HL-60 (cell line): ENCODE measurements around the gene TERT.
"Not testable (repeated sequence)": the region's sequence is repeated elsewhere in the genome, so short reads cannot be mapped to it uniquely, and the experiment has no call there.

Source experiments
- DNase-seq, 2 experiments: peaks; one replicate each; pipeline ENCODE4 v3.0.0-alpha.2; 2010 to 2020; ENCODE audit warnings: low read depth in 1 of 2, low spot score in 1 of 2
- H3K27ac ChIP-seq: fragments of 250-450 bp; sonication (Bioruptor Pico); replicated peaks from 2 replicates; pipeline ENCODE4 v1.5.1; 2020; ENCODE audit warnings: mild to moderate bottlenecking, moderate library complexity
- H3K27me3 ChIP-seq: fragments of 250-450 bp; sonication (Bioruptor Pico); 2 replicates; pipeline ENCODE4 v1.5.1; 2021; ENCODE audit warnings: mild to moderate bottlenecking, moderate library complexity; ENCODE audit not compliant: insufficient read depth, poor library complexity, severe bottlenecking
- H3K4me3 ChIP-seq: replicated peaks from 2 replicates; pipeline ENCODE4 v1.5.1; 2011; ENCODE audit warnings: mild to moderate bottlenecking, control low read depth, low read length; ENCODE audit not compliant: insufficient read depth
- GABPA ChIP-seq: IDR thresholded peaks from 2 replicates; pipeline ENCODE4 v1.6.1; 2012; ENCODE audit warnings: low read depth
- POLR2AphosphoS5 ChIP-seq: IDR thresholded peaks from 2 replicates; pipeline ENCODE4 v1.6.1; 2012; ENCODE audit warnings: low read depth
- SPI1 ChIP-seq: IDR thresholded peaks from 2 replicates; pipeline ENCODE4 v1.6.1; 2012; ENCODE audit warnings: low read depth, mild to moderate bottlenecking, borderline replicate concordance
- TF ChIP-seq, protein P1 (sequence below): IDR thresholded peaks from one replicate; pipeline ENCODE4 v1.5.1; 2011; ENCODE audit warnings: low read length, control low read depth, inconsistent platforms; ENCODE audit not compliant: insufficient read depth
- TF ChIP-seq, protein P2 (sequence below): IDR thresholded peaks from 2 replicates; pipeline ENCODE4 v1.6.1; 2012; ENCODE audit warnings: low read depth; ENCODE audit not compliant: insufficient replicate concordance

Gene TERT

DNA sequence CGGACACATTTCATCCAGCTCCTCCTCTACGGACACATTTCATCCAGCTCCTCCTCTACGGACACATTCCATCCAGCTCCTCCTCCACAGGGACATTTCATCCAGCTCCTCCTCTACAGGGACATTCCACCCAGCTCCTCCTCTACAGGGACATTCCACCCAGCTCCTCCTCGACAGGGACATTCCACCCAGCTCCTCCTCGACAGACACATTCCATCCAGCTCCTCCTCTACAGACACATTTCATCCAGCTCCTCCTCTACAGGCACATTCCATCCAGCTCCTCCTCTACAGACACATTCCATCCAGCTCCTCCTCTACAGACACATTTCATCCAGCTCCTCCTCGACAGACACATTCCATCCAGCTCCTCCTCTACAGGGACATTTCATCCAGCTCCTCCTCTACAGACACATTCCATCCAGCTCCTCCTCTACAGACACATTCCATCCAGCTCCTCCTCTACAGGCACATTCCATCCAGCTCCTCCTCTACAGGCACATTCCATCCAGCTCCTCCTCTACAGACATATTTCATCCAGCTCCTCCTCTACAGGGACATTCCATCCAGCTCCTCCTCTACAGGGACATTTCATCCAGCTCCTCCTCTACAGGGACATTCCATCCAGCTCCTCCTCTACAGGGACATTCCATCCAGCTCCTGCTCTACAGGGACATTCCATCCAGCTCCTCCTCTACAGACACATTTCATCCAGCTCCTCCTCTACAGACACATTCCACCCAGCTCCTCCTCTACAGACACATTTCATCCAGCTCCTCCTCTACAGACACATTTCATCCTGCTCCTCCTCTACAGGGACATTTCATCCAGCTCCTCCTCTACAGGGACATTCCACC lies 32.3 kb upstream of the TERT start:
- H3K27ac ChIP-seq, H3K4me3 ChIP-seq, DNase-seq, H3K27me3 ChIP-seq: not testable (repeated sequence)

DNA sequence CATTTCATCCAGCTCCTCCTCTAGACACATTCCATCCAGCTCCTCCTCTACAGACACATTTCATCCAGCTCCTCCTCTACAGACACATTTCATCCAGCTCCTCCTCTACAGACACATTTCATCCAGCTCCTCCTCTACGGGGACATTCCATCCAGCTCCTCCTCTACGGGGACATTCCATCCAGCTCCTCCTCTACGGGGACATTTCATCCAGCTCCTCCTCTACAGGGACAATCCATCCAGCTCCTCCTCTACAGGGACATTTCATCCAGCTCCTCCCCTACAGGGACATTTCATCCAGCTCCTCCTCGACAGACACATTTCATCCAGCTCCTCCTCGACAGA lies 31.6 kb upstream of the TERT start:
- not testable (repeated sequence) for H3K27ac ChIP-seq, H3K4me3 ChIP-seq, DNase-seq, H3K27me3 ChIP-seq

DNA sequence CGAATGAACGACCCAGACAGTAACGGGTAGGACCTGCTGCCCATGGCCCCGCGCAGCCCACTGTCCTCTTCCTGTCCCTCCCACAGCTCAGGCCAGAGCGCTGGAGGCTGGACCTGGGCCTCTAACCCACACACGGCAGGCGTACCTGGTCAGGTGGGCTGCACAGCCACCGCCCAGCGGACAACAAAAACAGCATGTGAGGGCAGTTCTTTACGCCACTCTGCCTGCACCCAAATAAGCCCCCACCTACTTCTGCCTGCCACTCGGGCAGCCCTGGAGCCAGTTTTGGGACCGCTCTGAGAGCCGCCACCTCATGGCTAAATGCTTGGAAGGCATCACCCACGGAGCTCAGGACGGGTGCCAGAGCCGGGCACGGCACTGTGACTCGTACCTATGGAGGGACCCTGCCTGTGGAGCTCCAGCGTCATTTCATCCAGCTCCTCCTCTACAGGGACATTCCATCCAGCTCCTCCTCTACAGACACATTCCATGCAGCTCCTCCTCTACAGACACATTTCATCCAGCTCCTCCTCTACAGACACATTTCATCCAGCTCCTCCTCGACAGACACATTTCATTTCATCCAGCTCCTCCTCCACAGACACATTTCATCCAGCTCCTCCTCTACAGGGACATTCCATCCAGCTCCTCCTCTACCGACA lies 31.1 kb upstream of the TERT start:
- Histone ChIP-seq H3K27me3 (no peaks in the 10 kb centered on the region), H3K27ac (no peak overlapping the region), H3K4me3 (no peak overlapping the region)
- DNase-seq: no peak
- TF ChIP-seq POLR2AphosphoS5 (no peak), SPI1 (no peak), GABPA (no peak)
- TF ChIP-seq, protein P1, sequence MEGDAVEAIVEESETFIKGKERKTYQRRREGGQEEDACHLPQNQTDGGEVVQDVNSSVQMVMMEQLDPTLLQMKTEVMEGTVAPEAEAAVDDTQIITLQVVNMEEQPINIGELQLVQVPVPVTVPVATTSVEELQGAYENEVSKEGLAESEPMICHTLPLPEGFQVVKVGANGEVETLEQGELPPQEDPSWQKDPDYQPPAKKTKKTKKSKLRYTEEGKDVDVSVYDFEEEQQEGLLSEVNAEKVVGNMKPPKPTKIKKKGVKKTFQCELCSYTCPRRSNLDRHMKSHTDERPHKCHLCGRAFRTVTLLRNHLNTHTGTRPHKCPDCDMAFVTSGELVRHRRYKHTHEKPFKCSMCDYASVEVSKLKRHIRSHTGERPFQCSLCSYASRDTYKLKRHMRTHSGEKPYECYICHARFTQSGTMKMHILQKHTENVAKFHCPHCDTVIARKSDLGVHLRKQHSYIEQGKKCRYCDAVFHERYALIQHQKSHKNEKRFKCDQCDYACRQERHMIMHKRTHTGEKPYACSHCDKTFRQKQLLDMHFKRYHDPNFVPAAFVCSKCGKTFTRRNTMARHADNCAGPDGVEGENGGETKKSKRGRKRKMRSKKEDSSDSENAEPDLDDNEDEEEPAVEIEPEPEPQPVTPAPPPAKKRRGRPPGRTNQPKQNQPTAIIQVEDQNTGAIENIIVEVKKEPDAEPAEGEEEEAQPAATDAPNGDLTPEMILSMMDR: no peak
- TF ChIP-seq, protein P2, sequence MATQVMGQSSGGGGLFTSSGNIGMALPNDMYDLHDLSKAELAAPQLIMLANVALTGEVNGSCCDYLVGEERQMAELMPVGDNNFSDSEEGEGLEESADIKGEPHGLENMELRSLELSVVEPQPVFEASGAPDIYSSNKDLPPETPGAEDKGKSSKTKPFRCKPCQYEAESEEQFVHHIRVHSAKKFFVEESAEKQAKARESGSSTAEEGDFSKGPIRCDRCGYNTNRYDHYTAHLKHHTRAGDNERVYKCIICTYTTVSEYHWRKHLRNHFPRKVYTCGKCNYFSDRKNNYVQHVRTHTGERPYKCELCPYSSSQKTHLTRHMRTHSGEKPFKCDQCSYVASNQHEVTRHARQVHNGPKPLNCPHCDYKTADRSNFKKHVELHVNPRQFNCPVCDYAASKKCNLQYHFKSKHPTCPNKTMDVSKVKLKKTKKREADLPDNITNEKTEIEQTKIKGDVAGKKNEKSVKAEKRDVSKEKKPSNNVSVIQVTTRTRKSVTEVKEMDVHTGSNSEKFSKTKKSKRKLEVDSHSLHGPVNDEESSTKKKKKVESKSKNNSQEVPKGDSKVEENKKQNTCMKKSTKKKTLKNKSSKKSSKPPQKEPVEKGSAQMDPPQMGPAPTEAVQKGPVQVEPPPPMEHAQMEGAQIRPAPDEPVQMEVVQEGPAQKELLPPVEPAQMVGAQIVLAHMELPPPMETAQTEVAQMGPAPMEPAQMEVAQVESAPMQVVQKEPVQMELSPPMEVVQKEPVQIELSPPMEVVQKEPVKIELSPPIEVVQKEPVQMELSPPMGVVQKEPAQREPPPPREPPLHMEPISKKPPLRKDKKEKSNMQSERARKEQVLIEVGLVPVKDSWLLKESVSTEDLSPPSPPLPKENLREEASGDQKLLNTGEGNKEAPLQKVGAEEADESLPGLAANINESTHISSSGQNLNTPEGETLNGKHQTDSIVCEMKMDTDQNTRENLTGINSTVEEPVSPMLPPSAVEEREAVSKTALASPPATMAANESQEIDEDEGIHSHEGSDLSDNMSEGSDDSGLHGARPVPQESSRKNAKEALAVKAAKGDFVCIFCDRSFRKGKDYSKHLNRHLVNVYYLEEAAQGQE: no peak

DNA sequence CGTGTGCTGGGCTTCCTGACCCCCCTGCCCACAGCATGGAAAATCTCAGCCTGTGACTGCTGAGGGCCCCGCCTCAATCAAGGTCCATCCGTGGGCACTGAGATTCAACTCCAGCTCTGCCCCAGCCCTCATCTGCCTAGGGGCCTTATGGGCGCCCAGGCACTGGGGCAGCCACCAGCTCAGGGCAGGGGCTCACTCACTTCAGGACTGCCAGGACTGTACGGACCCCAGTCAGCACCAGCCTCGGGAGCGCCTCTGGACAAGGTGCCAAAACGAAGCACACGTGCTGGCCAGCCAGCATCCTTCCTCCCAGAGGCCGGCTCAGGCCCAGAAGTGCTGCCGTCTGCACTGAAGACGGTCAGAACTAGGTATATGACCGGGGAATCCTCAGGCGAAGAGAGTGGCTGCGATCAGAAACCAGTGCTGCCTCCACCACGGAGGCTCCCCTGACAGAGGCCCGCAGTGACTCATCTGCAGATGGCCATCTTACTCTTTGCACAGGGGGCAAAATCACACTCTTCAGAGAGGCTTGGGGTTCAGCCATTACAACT lies 30.4 kb upstream of the TERT start:
- Histone ChIP-seq H3K27me3 (no peaks in the 10 kb centered on the region), H3K27ac (no peak overlapping the region), H3K4me3 (no peak overlapping the region)
- DNase-seq: no peak
- TF ChIP-seq SPI1: no peak
- no peak for TF ChIP-seq POLR2AphosphoS5
- TF ChIP-seq, protein P1: no peak
- TF ChIP-seq, protein P2: no peak
- TF ChIP-seq GABPA: no peak
